ENCODE data around the gene CSF3R.

Gene CSF3R

GRCh38 chr1:36482724-36483388 lies at the start of gene CSF3R:
TSS of gene CSF3R (minus strand) at chr1:36482913. CDS start at chr1:36479496, 3,417 bp downstream.
- Histone ChIP-seq H3K27ac (ENCODE audit: low read depth, low read length) (no peak within 1 kb of the TSS), H3K9me3 (ENCODE audit: control insufficient read depth, insufficient read depth, low read length) (no peaks in the 10 kb centered on the region), H3K27me3 (ENCODE audit: control insufficient read depth, insufficient read depth, low read length) (no peaks in the 10 kb centered on the region), H3K4me1 (ENCODE audit: control insufficient read depth, insufficient read depth, low read length) (no peaks in the 10 kb centered on the region), H3K9ac (ENCODE audit: low read depth, low read length) (no peak within 1 kb of the TSS), H3K4me3 (ENCODE audit: low read depth, low read length) (no peak within 1 kb of the TSS), H3K36me3 (ENCODE audit: control insufficient read depth, insufficient read depth, low read length) (no peaks in the 10 kb centered on the region)

DNA sequence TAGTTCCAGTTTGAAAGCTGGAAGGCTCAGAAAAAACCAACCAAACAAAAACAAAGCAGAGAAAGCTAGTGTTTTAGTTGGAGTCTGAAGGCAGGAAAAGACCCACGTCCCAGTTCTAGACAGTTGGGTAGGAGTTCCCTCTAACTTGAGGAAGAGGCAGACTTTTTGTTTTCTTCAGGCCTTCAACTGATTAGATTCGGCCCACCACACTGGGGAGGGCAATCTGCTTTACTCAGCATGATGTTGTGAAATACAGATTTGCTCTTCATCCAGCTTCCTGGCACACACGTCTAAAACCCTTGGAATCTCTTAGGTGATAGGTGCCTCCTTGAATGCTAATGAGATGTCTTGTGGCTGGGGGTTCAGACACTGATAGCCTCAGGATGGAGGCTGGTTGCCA lies 49.1 kb upstream of the CSF3R start:
- no peak overlapping the region for H3K27ac ChIP-seq (ENCODE audit: low read depth, low read length)
- H3K4me1 ChIP-seq (ENCODE audit: control insufficient read depth, insufficient read depth, low read length), result no peaks in the 10 kb centered on the region
- no peaks in the 10 kb centered on the region for H3K27me3 ChIP-seq (ENCODE audit: control insufficient read depth, insufficient read depth, low read length)
- no peaks in the 10 kb centered on the region for H3K36me3 ChIP-seq (ENCODE audit: control insufficient read depth, insufficient read depth, low read length)
- no peaks in the 10 kb centered on the region for H3K9me3 ChIP-seq (ENCODE audit: control insufficient read depth, insufficient read depth, low read length)
- H3K9ac ChIP-seq (ENCODE audit: low read depth, low read length), result no peak overlapping the region
- no peak overlapping the region for H3K4me3 ChIP-seq (ENCODE audit: low read depth, low read length)

DNA sequence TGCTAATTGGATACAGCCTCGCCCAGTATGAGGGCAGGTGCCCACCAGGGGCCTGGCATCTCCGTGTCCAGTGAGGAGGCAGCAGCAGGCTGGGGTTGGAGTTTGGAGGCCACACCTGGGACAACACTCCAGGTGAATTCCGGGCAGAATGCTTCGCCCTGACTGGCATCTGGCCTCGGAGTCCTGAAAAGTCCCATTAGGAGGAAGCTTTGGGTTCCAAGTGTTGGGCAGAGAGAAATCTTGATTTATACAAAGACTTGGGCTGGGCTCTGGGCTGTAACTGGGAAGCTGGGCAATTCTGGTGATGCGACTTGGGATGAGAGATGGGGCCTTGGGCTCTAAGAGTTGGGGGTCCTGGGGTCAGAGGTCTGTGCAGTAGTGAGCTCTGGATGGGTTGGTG lies 48.1 kb upstream of the CSF3R start:
- no peak overlapping the region for H3K9ac ChIP-seq (ENCODE audit: low read depth, low read length)
- H3K27me3 ChIP-seq (ENCODE audit: control insufficient read depth, insufficient read depth, low read length), result no peaks in the 10 kb centered on the region
- H3K4me1 ChIP-seq (ENCODE audit: control insufficient read depth, insufficient read depth, low read length), result no peaks in the 10 kb centered on the region
- H3K27ac ChIP-seq (ENCODE audit: low read depth, low read length), result no peak overlapping the region
- H3K9me3 ChIP-seq (ENCODE audit: control insufficient read depth, insufficient read depth, low read length), result no peaks in the 10 kb centered on the region
- H3K36me3 ChIP-seq (ENCODE audit: control insufficient read depth, insufficient read depth, low read length), result no peaks in the 10 kb centered on the region
- H3K4me3 ChIP-seq (ENCODE audit: low read depth, low read length), result no peak overlapping the region

- Histone ChIP-seq H3K27ac (ENCODE audit: low read depth, low read length) (no peak overlapping the region), H3K9me3 (ENCODE audit: control insufficient read depth, insufficient read depth, low read length) (no peaks in the 10 kb centered on the region), H3K4me1 (ENCODE audit: control insufficient read depth, insufficient read depth, low read length) (no peaks in the 10 kb centered on the region), H3K36me3 (ENCODE audit: control insufficient read depth, insufficient read depth, low read length) (no peaks in the 10 kb centered on the region), H3K9ac (ENCODE audit: low read depth, low read length) (no peak overlapping the region), H3K4me3 (ENCODE audit: low read depth, low read length) (no peak overlapping the region), H3K27me3 (ENCODE audit: control insufficient read depth, insufficient read depth, low read length) (no peaks in the 10 kb centered on the region)
Measured at GRCh38 chr1:36530261-36530660, 47.5 kb upstream of the CSF3R start.

- H3K9me3 ChIP-seq (ENCODE audit: control insufficient read depth, insufficient read depth, low read length), result no peaks in the 10 kb centered on the region
- H3K27me3 ChIP-seq (ENCODE audit: control insufficient read depth, insufficient read depth, low read length), result no peaks in the 10 kb centered on the region
- no peaks in the 10 kb centered on the region for H3K4me1 ChIP-seq (ENCODE audit: control insufficient read depth, insufficient read depth, low read length)
- H3K9ac ChIP-seq (ENCODE audit: low read depth, low read length), result no peak overlapping the region
- no peak overlapping the region for H3K27ac ChIP-seq (ENCODE audit: low read depth, low read length)
- H3K4me3 ChIP-seq (ENCODE audit: low read depth, low read length), result no peak overlapping the region
- no peaks in the 10 kb centered on the region for H3K36me3 ChIP-seq (ENCODE audit: control insufficient read depth, insufficient read depth, low read length)
Measured at GRCh38 chr1:36529769-36530260, 47.1 kb upstream of the CSF3R start.

DNA sequence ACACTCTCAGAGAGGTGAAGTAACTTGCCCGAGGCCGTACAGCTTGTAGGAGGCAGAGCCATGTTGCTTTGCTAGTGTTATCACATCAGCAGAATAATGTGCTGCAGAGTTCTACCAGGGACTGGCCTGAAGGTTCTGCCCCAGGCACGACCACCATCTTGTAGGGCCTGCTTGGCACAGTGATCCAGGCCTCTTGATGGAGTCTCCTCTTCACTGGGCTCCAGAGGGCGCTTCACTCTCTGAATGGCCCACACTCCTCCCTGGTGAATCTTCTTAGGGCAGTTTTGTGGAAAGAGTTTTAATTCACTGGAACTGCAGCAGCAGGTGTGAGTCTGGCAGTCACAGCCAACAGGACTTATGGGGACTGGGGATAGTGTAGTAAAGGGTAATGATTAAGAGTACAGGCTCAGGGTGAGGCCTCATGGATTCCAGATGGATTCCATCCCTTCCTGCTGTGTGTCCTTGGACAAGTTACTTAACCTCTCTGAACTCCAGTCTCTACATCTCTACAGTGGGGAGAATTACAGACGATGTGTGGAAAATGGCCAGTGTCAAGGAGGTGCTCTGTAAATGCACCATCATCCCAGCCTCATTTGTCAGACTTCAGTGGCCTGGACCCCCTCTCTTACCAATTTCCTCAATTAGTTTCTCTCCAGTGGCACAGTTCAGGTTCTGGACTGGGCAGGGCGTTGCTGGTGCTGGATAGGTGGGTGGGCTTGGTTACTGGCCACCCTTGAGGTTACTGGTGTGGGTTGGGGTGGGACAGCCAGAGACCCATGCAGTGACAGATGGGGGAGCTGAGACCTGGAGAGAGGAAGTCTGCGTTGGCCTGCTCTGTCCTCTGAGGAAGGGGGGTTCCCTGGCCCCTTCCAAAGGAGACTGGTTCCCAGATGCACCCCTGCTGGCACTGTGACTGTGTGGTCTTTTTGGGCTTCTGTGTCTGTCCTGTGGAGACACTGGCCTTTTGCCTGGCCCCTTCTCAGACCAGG lies 45.9 kb upstream of the CSF3R start:
- no peak overlapping the region for H3K9ac ChIP-seq (ENCODE audit: low read depth, low read length)
- H3K27ac ChIP-seq (ENCODE audit: low read depth, low read length), result no peak overlapping the region
- no peaks in the 10 kb centered on the region for H3K27me3 ChIP-seq (ENCODE audit: control insufficient read depth, insufficient read depth, low read length)
- H3K36me3 ChIP-seq (ENCODE audit: control insufficient read depth, insufficient read depth, low read length), result no peaks in the 10 kb centered on the region
- no peak overlapping the region for H3K4me3 ChIP-seq (ENCODE audit: low read depth, low read length)
- no peaks in the 10 kb centered on the region for H3K9me3 ChIP-seq (ENCODE audit: control insufficient read depth, insufficient read depth, low read length)
- H3K4me1 ChIP-seq (ENCODE audit: control insufficient read depth, insufficient read depth, low read length), result peaks cover 4% of the 10 kb centered on the region; the same call in 1 of the 2 replicates

DNA sequence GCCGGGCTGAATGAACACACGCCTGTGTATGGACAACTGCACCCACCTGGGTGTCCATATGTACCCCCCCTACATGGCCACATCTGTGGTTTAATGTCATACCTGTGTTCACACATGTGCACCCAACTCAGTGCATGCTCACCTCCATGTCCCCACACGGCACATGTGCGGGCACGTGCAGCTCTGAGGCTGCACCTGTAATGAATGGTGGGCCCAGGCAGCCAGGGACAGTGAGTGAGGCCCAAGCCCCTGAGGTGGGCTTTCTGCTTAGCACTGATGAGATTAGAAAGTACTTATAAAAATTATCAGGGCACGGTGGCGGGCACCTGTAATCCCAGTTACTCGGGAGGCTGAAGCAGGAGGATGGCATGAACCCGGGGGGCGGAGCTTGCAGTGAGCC lies 42.5 kb upstream of the CSF3R start:
- Histone ChIP-seq H3K36me3 (ENCODE audit: control insufficient read depth, insufficient read depth, low read length) (no peaks in the 10 kb centered on the region), H3K9ac (ENCODE audit: low read depth, low read length) (no peak overlapping the region), H3K27me3 (ENCODE audit: control insufficient read depth, insufficient read depth, low read length) (no peaks in the 10 kb centered on the region), H3K4me3 (ENCODE audit: low read depth, low read length) (no peak overlapping the region), H3K27ac (ENCODE audit: low read depth, low read length) (no peak overlapping the region), H3K4me1 (ENCODE audit: control insufficient read depth, insufficient read depth, low read length) (peaks cover 4% of the 10 kb centered on the region; the same call in 1 of the 2 replicates), H3K9me3 (ENCODE audit: control insufficient read depth, insufficient read depth, low read length) (no peaks in the 10 kb centered on the region)

DNA sequence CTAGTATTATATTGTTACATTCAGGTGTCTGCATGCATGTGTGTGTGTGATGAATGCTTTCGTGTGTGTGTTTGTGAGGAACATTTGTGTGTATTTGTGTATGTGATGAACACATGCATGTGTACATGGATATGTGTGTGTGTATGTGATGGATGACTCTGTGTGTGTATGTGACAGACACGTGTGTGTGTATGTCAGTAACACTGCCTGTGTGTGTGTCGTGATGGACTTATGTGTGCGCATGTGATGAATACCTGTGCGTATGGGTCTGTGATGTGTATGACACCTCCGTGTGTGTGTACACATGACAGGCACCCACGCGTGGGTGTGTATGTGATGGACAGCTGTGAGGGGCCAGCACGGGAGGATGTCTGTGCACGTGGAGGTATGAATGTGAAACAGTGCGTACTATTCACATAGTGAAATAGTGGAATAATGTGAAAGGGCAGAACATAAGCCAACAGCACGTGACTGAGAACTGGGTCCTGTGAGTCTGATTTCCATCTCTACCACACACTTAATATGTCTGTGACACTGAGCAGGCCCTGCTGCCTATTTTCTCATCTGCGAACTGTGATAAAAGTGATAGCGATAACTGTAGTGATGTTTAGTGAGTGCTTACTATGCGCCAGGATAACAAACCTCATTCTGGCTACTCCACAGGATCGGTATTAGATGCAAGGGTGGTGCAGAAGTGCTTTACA lies 41.8 kb upstream of the CSF3R start:
- Histone ChIP-seq H3K27me3 (ENCODE audit: control insufficient read depth, insufficient read depth, low read length) (no peaks in the 10 kb centered on the region), H3K36me3 (ENCODE audit: control insufficient read depth, insufficient read depth, low read length) (no peaks in the 10 kb centered on the region), H3K27ac (ENCODE audit: low read depth, low read length) (no peak overlapping the region), H3K4me3 (ENCODE audit: low read depth, low read length) (no peak overlapping the region), H3K9ac (ENCODE audit: low read depth, low read length) (no peak overlapping the region), H3K4me1 (ENCODE audit: control insufficient read depth, insufficient read depth, low read length) (peaks cover 4% of the 10 kb centered on the region; the same call in 1 of the 2 replicates), H3K9me3 (ENCODE audit: control insufficient read depth, insufficient read depth, low read length) (no peaks in the 10 kb centered on the region)

- Histone ChIP-seq H3K9ac (ENCODE audit: low read depth, low read length) (no peak overlapping the region), H3K27me3 (ENCODE audit: control insufficient read depth, insufficient read depth, low read length) (no peaks in the 10 kb centered on the region), H3K36me3 (ENCODE audit: control insufficient read depth, insufficient read depth, low read length) (no peaks in the 10 kb centered on the region), H3K4me1 (ENCODE audit: control insufficient read depth, insufficient read depth, low read length) (peaks cover 4% of the 10 kb centered on the region; the same call in 1 of the 2 replicates), H3K4me3 (ENCODE audit: low read depth, low read length) (no peak overlapping the region), H3K27ac (ENCODE audit: low read depth, low read length) (no peak overlapping the region), H3K9me3 (ENCODE audit: control insufficient read depth, insufficient read depth, low read length) (no peaks in the 10 kb centered on the region)
Measured at GRCh38 chr1:36523850-36524249, 41.1 kb upstream of the CSF3R start.

- Histone ChIP-seq H3K9ac (ENCODE audit: low read depth, low read length) (no peak overlapping the region), H3K9me3 (ENCODE audit: control insufficient read depth, insufficient read depth, low read length) (no peaks in the 10 kb centered on the region), H3K4me3 (ENCODE audit: low read depth, low read length) (no peak overlapping the region), H3K27ac (ENCODE audit: low read depth, low read length) (no peak overlapping the region), H3K27me3 (ENCODE audit: control insufficient read depth, insufficient read depth, low read length) (no peaks in the 10 kb centered on the region), H3K36me3 (ENCODE audit: control insufficient read depth, insufficient read depth, low read length) (no peaks in the 10 kb centered on the region), H3K4me1 (ENCODE audit: control insufficient read depth, insufficient read depth, low read length) (peaks cover 4% of the 10 kb centered on the region; the same call in 1 of the 2 replicates)
Measured at GRCh38 chr1:36523230-36523495, 40.5 kb upstream of the CSF3R start.

Measured in HUES48 (cell line).